ENCODE measurements around the gene TFDP1.
A peak's percentile ranks its signal among the peaks of the same experiment; 100 is the strongest.

The TFDP1 gene

GRCh38 chr13:113551081-113552000 is 33.2 kb upstream of the TFDP1 start:
- Histone ChIP-seq H3K27me3 (ENCODE audit: insufficient read depth, poor library complexity, severe bottlenecking) (no peaks in the 10 kb centered on the region), H3K27ac (replicated peaks) (no peak overlapping the region), H3K4me3 (replicated peaks; ENCODE audit: insufficient read depth, low read length) (no peak overlapping the region)
- no peak for DNase-seq (ENCODE audit: low read depth in 1 of 2, low spot score in 1 of 2)
- TF ChIP-seq SPI1 (IDR thresholded peaks at IDR 0.05; ENCODE audit: borderline replicate concordance, low read depth) (peak; percentile 21; the same call in 1 of the 2 replicates), GABPA (IDR thresholded peaks at IDR 0.05; ENCODE audit: low read depth) (no peak), REST (IDR thresholded peaks at IDR 0.05; ENCODE audit: insufficient replicate concordance, low read depth) (no peak), POLR2AphosphoS5 (IDR thresholded peaks at IDR 0.05; ENCODE audit: low read depth) (no peak)
- TF ChIP-seq, protein P1, sequence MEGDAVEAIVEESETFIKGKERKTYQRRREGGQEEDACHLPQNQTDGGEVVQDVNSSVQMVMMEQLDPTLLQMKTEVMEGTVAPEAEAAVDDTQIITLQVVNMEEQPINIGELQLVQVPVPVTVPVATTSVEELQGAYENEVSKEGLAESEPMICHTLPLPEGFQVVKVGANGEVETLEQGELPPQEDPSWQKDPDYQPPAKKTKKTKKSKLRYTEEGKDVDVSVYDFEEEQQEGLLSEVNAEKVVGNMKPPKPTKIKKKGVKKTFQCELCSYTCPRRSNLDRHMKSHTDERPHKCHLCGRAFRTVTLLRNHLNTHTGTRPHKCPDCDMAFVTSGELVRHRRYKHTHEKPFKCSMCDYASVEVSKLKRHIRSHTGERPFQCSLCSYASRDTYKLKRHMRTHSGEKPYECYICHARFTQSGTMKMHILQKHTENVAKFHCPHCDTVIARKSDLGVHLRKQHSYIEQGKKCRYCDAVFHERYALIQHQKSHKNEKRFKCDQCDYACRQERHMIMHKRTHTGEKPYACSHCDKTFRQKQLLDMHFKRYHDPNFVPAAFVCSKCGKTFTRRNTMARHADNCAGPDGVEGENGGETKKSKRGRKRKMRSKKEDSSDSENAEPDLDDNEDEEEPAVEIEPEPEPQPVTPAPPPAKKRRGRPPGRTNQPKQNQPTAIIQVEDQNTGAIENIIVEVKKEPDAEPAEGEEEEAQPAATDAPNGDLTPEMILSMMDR (IDR thresholded peaks at IDR 0.05; ENCODE audit: insufficient read depth, low read length) = no peak

- Histone ChIP-seq H3K27ac (replicated peaks) (no peak overlapping the region), H3K4me3 (replicated peaks; ENCODE audit: insufficient read depth, low read length) (no peak overlapping the region), H3K27me3 (ENCODE audit: insufficient read depth, poor library complexity, severe bottlenecking) (no peaks in the 10 kb centered on the region)
- no peak for DNase-seq (ENCODE audit: low read depth in 1 of 2, low spot score in 1 of 2)
- no peak for TF ChIP-seq POLR2AphosphoS5 (IDR thresholded peaks at IDR 0.05; ENCODE audit: low read depth)
- TF ChIP-seq, protein P1 (IDR thresholded peaks at IDR 0.05; ENCODE audit: insufficient read depth, low read length) = no peak
- TF ChIP-seq REST (IDR thresholded peaks at IDR 0.05; ENCODE audit: insufficient replicate concordance, low read depth) = no peak
- no peak for TF ChIP-seq GABPA (IDR thresholded peaks at IDR 0.05; ENCODE audit: low read depth)
- no peak for TF ChIP-seq SPI1 (IDR thresholded peaks at IDR 0.05; ENCODE audit: borderline replicate concordance, low read depth)
These were observed 32.5 kb upstream of the TFDP1 start for GRCh38 chr13:113552079-113552478.

- TF ChIP-seq SPI1 (IDR thresholded peaks at IDR 0.05; ENCODE audit: borderline replicate concordance, low read depth) (no peak), REST (IDR thresholded peaks at IDR 0.05; ENCODE audit: insufficient replicate concordance, low read depth) (no peak), GABPA (IDR thresholded peaks at IDR 0.05; ENCODE audit: low read depth) (no peak), POLR2AphosphoS5 (IDR thresholded peaks at IDR 0.05; ENCODE audit: low read depth) (no peak)
- TF ChIP-seq, protein P1 (IDR thresholded peaks at IDR 0.05; ENCODE audit: insufficient read depth, low read length) = no peak
- DNase-seq (ENCODE audit: low read depth in 1 of 2, low spot score in 1 of 2) = peak in 1 of 2 experiments; percentile 21
- Histone ChIP-seq H3K27me3 (ENCODE audit: insufficient read depth, poor library complexity, severe bottlenecking) (no peaks in the 10 kb centered on the region), H3K4me3 (replicated peaks; ENCODE audit: insufficient read depth, low read length) (no peak overlapping the region), H3K27ac (replicated peaks) (no peak overlapping the region)
These were observed 31.6 kb upstream of the TFDP1 start for GRCh38 chr13:113552786-113553434.

Measured in HL-60 (cell line).